GM18907 (cell line): Measurements from ENCODE around the gene LCE3E.
"Not testable (repeated sequence)": the region's sequence is repeated elsewhere in the genome, so short reads cannot be mapped to it uniquely, and the experiment has no call there.

Experiments
- ATAC-seq: cut with Tn5 transposase; IDR thresholded peaks from one replicate; pipeline ENCODE4 v1.9.1; 2021; ENCODE audit warnings: mild to moderate bottlenecking, moderate library complexity; ENCODE audit not compliant: unreplicated experiment

Gene LCE3E, protein sequence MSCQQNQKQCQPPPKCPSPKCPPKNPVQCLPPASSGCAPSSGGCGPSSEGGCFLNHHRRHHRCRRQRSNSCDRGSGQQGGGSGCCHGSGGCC

DNA sequence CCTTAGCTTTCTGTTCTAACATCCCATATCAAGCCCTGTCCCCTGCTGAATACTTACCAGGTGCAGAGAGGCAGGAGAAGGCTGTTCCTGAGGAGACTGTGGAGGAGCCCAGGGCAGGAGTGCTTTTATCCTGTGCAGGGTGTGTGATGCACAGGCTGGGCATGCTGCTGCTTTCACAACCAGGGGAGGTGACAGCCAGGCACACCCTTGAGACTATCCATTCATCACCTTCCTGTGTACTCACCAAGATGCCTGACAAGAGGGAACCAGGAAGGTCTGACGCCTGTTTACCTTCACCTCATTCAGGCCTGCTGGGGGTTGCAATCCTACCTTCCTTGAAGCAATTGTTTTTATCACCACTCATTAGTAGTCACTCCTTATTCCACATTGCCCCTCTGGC, at the start of gene LCE3E:
Gene LCE3E, minus strand, starts transcription at position 100 of the 400 bp plus-strand sequence. CDS start 572 bp downstream, outside the sequence.
- ATAC-seq, result no peak

DNA sequence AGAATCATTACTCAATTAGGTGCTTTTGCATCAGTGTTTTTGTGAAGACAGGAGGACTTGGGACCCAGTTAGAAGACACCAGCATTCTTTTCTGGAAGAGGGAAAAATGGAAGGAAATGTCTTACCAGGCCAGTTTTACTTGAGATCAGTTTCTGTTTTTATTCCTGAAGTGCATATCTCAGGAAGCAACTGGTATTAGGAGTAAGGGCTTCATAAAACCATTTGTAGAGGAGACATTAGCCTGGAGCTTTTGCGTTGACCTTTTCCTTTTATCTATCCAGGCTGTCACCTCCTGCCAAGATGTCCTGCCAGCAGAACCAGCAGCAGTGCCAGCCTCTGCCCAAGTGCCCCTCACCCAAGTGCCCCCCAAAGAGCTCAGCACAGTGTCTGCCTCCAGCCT, 46.9 kb upstream of the LCE3E start, which contains the start of gene LCE3B:
Gene LCE3B, plus strand, starts transcription at position 301 of the 400 bp plus-strand sequence. Its CDS starts 0 bp downstream, at position 301.
- ATAC-seq, result no peak

DNA sequence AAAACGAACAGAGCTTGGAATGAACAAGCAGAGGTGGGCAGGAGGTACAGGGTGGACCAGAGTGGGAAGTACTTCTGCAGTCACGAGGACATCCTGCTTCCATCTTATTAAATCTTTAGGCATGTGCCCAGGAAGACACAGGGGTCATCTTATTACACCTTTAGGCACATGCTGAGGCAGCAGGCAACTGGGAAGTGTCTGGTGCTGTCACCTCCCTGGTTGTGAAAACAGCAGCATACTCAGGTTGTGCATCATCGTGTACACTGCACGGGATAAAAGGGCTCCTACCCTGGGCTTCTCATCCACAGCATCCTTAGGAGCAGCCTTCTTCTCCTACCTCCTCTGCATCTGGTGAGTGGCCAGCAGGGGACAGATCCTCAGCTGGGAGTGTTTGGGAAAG, 33.4 kb upstream of the LCE3E start, which contains the start of gene LCE3C:
Gene LCE3C, plus strand, starts transcription at position 301 of the 400 bp plus-strand sequence. CDS start 498 bp downstream, outside the sequence.
- no peak for ATAC-seq

DNA sequence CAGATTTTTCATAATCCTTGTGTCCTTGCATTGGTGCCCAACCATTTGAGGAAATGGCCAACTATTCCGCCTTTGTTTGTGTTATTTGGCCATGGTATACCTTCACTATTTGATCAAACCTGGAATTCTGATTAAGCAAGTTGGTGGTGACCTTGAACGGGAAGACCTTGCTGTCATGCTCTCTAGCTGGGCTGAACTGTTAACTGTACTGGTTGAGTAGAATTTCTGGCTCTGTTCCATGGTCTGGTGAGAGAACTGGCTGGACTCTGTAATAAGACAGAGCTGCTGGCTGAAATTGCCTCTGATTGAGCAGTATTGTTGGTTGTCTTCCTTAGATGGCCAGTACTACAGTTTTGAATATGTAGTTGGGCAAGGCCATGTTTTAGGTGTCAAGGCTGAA, 30.4 kb upstream of the LCE3E start:
- no peak for ATAC-seq

DNA sequence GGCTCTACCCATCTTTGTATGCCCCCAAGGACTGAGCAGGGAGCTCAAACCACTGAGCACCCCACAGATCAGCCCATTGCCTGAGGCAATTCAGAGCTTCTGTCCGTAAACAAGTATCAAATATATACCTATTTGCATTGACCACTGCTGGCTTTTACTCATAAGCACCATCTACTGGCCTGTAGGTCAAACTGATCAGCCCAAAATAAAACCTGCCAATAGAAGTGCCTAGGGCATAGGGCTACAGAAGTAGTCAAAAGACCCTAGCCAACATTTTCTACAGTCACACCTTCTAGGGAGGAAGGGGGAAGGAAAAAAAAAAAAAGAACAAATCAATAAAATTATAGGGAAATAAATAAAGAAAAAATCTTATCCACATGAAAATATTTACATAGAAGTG, 19.0 kb upstream of the LCE3E start:
- ATAC-seq, result no peak

DNA sequence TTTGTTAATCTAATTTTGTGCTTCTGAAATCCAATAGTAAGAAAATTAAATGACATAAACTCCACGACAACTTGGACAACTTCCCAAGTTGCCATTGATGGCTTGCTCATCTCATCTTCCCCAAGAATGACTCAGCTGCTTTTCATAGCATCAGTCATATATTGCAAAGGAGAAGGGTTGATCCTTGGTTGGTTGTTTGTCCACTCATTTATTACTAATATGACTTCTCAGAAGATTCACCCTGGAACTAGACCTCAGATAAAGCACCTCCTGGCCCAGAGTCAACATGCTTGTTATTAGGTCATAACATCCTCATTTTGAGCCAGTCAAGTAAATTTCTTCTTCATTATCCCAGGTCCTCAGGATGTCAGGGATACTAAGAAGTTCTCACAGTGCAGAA, 16.1 kb upstream of the LCE3E start:
- no peak for ATAC-seq

DNA sequence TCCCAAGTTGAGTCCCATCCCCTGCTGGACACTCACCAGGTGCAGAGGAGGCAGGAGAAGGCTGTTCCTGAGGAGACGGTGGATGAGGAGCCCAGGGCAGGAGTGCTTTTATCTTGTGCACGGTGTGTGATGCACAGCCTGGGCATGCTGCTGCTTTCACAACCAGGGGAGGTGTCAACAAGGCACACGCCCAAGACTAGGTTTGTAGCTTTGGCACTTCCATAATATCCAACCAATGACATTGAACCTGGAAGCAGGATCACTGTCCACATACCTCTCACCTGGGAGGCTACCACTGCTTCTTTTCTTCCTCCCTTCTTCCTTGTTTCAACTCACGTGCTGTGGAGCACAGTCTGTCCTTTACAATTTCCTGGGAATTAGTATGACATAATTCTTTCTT, 13.9 kb upstream of the LCE3E start, which contains the start of gene LCE3D:
Gene LCE3D, minus strand, starts transcription at position 84 of the 400 bp plus-strand sequence. CDS start 580 bp downstream, outside the sequence.
- no peak for ATAC-seq

DNA sequence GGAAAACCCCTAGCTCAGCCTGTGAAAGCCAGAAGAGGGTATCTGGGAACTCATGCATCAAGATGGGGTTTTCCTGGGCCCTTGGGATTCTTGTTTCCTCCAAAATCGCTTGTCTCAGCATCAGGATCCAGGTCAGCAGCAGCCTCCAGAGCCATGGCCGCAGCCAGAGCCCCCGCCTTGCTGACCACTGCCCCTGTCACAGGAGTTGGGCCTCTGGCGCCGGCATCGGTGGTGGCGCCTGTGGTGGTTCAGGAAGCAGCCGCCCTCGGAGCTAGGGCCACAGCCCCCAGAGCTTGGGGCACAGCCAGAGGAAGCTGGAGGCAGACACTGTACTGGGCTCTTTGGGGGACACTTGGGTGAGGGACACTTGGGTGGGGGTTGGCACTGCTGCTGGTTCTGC, 12.9 kb upstream of the LCE3E start:
- ATAC-seq, result not testable (repeated sequence)

DNA sequence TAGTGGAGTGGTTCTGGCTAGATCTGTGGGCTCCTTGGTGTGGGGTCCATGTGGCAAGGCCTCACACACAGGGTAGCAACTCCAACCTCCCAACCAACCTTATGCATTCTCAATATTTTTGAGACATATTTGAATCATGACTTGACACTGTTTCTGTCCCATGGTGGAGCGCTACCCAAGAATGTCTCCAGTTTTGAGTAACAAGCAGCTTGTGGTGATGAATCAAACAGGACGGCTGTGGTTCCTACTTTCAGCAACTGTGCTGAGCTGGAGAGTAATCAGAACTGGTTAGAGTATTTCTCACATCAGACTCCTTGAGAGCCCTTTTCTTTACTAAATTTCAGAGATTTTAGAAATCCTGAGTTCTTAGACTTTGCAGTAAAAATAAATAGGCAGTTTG, 10.6 kb upstream of the LCE3E start:
- no peak for ATAC-seq

DNA sequence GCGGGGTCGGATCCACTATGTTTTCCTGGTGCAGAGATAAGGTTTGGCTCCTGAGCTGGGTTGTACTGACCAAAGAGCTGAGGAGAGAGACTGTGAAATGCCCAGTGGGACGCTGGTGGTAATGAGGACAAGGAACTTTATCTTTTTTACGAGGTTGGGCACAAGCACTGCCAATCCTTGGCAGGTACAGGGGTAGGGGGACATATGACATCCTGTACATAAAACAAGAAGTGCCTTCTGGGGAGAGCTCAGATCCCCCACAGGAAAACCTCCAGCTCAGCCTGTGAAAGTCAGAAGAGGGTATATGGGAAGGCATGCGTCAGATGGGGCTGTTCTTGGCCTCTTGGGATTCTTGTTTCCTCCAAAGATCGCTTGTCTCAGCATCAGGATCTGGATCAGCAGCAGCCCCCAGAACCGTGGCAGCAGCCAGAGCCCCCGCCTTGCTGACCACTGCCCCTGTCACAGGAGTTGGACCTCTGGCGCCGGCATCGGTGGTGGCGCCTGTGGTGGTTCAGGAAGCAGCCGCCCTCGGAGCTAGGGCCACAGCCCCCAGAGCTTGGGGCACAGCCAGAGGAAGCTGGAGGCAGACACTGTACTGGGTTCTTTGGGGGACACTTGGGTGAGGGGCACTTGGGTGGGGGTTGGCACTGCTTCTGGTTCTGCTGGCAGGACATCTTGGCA, 905 bp downstream of the LCE3E start:
- no peak for ATAC-seq

DNA sequence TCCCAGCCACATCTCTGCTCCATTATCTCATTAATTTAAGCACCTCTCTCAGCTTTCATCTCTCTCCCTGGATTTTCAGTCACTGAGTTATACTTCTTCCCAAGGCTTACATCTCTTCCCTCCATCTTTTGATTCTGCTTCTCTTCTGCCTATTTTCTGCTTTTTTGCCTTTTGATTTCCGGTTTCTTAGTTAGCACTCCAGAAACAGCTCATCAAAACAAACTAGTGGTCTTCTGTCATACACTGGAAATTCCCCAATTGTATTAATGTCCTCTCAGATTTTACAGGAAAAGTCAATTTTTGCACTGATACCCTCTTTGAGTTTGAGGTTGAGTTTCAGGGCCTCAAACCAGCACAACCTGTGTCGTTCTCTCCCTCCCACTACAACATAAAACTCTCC, 1.5 kb downstream of the LCE3E start:
- no peak for ATAC-seq

DNA sequence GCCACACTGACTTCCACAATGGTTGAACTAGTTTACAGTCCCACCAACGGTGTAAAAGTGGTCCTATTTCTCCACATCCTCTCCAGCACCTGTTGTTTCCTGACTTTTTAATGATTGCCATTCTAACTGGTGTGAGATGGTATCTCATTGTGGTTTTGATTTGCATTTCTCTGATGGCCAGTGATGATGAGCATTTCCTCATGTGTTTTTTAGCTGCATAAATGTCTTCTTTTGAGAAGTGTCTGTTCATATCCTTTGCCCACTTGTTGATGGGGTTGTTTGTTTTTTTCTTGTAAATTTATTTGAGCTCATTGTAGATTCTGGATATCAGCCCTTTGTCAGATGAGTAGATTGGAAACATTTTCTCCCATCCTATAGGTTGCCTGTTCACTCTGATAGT, 18.2 kb downstream of the LCE3E start:
- not testable (repeated sequence) for ATAC-seq

DNA sequence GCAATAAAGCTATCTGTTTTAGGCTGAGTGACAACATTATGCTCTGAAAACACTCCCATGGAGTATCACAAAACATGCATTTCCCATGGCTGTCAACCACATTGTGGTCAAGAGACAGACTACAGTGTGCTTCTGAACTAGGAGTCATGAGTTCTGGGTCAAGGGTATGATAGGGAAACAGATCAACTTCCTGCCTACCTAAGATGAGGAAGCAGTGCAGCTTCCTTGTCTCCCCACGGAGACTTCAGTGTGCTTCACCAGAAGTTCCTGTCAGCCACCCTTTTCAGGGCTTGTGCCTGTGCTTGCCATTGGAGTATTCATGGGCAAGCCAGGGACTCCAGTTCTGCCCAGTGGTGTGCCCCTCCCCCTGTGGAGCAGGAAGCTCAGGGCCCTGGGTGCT, 19.9 kb downstream of the LCE3E start:
- no peak for ATAC-seq

DNA sequence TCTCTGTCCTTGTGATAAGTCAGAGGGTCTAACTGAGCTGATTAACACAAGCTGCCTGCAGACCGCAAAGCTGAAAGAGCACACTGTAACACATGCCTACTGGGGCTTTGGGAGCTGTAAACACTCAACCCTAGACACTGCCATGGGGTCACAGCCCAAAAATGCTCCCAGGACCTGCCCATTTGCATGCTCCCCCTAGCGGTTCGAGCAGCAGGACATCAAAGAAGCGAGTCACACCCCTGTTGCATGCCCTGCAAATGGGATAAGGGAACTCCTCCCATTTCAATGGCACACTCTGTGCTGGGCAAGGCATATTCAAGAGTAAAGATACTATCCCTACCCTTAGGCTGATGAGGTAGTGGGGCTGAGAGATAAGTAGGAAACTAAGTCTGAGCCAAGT, 22.8 kb downstream of the LCE3E start:
- no peak for ATAC-seq

DNA sequence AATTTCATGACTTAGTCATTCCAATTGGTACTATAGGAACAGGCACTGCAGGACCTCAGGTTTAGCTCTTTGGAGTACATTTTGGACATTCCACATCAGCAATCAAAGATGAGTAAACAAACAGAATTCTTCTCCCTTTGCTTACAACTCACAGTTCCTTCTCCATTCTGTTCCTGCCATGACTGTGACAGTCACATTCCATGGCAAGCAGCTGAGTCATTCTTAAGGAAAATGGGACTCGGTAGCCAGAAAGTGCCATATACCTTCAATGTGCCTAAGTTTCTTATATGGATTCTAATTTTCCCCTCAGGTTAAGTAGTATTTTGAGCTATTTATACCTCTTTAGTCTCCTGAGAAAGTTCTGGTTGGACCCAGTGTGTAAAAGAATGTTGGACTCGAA, 26.7 kb downstream of the LCE3E start:
- ATAC-seq, result no peak

DNA sequence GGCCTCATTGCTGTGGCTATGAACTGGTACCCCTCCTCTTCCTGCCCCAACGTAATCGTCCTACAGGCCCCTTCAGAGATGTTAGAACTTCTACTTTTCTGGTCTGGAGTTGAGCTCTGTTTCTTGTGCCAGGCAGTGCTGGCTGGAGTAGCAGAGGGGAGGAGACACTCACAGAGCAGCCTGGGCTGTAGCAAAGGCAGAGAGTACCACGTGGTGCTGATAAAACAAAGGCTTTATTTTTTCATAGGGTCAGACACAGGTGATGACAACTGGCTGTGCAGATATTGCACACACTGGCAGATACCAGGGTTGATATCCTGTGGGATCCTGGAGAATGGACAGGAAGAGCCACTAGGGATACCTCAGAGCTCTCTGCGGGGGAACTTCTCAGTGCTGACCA, 29.1 kb downstream of the LCE3E start:
- no peak for ATAC-seq

DNA sequence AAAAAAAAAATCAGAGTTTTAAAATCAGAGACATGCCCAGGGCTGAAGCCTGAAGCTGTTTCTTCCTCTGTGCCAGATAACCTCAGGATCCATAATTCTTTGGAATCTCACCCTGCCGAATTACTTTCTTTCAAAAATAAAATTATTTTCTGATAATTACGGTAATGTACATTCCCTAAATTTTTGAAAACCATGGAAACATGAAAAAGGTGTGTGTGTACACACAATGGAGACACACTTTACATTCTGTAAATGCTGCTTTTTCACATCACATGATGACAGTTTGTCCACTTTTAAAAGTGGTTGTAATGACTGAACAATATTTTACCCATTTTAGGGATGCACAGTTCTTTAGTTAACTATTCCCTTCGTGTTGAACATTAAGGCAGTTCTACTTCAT, 30.8 kb downstream of the LCE3E start:
- ATAC-seq, result no peak

DNA sequence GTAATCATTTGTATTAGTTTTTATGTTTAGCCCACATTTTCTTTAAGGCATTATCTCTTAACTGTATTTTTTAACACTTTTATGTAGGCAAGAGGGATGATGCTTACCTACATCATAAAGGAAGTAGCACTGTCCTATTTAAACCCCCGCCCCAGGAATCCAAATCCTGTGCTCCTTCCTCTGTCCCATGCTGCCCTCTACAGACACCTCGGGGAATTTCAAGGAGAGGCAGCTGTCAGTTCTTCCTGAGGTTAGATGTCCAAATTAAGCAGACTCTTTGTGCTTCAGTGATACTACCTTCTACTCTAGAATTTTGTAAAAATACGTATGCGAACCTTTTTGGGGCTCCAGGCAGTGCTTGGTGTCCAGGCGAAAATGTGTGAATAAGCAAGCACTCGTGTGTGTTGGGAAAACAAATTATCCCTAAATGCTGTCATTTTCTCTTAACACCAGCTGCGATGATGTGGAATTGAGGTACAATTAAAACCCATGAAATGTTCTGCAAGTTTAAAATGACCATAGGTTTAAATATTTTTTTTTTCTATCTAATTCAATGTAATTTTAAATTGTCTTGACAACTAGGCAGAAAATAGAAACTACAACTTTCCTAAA, 33.1 kb downstream of the LCE3E start:
- no peak for ATAC-seq

DNA sequence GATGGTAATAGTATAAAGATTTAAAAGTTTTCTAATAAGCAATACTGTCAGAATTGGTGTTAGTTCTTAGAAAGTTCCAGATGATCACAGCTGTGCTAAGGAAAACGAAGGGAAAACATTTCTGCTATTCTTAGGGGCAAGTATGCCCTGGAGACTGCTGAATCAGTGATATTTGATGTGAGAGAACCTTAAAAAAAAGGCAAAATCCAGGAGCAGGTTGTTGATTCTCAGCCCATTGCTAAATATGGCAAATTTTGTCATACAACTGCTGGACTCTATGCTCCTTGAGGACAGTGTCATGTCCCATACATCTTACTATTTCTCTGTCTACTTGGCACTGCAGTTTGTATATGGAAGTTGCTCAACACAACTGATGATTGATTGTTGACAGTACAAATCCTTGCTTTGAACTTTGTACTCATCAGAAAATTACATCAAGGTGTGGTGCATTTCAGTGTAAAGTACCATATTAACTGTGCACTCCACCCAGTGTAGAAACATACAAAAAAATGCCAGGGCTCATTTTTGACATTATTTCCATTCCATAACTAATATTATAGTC, 41.4 kb downstream of the LCE3E start:
- ATAC-seq, result no peak

DNA sequence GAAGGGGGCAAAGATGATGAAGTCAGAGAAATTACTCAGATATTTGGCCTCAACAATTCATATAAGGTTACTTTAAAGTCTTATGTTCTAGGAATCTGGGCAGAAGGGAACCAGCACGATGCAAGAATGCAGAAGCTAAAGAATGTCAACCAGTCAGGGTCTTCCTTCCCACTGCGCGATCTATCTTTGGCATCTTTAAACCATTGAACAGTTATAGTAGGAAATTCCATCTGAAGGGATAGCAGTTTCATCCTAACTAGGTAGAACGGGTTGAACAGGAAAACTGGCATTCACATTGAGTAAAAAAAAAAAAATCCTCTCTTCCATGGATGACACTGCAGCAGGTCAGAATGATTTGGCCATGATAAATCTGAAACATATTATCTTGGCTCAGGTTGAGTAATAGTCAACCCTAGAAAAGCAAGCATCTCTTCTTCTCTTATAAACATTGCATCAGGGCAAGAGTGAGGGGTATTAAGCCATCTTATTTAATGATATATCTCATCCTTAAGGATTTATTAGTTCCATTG, 46.0 kb downstream of the LCE3E start:
- no peak for ATAC-seq

DNA sequence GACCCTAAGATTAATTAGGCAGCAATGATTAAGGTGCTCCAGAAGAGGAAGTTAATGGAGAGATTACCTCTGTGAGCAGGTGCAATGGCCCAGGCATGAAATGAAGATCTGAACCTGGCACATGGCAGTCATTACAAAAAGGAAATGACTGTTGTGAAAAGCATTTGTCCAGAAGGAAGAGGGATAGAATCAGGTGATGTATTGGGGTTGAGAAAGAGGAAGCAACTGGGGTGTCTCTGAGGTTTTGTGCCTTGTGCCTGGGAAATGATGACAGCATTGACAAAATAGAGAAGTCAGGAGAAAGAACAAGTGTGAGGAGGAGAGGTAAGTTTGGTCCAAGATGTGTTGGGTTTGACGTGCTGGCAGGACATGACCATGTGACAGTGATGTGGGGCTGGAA, 46.7 kb downstream of the LCE3E start:
- no peak for ATAC-seq
